Measurements from ENCODE around the gene LDLRAD2. TPM values are rescaled to one million over a fixed set of nuclear protein-coding genes. Genes with fewer than 3 reads are reported as not detected.

Gene LDLRAD2
- total and polyA plus RNA-seq, 10 of the 15 experiments (the other 5 are each of a cell fraction or from before 2014, with no cell fraction given) = 0.04 to 0.23 (median 0.11) TPM; not detected in 7

DNA sequence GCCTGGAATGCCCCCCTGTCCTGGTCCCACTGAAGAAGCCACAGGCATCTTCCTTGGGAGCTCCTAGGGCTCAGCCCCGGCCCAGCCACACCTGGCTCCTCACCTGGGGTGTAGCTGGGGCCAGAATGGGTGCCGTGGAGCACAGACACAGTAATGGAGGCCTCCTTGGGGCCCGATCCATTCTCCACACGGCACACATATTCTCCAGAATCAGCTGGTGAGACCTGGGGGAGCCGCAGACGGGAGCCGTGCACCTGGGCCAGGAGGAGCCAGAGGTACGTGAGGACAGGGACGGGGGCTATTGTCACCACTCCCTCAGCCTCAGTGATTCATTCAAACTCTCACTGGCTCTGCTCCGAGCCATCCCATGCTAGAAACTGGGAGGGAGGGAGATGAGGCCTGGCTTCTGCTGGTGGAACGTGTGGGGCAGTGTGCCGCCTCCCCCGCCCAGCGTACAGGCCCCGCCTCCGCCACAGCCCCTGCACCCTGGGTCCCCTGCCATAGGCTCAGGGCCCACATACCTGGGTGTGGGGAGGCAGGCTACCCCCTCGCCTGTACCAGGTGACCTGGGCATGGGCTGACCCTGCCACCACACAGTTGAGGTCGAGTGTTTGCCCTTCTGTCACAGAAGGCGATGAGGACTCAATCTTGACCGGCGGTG, 42.2 kb downstream of the LDLRAD2 start:
- H3K27ac ChIP-seq (ENCODE audit: control insufficient read depth, insufficient read depth) = no peak overlapping the region
- intact Hi-C loops (cut with micrococcal nuclease; ENCODE audit: unreplicated experiment) (no loop called here), in situ Hi-C loops (cut with MboI) (no loop called here)
- no peak overlapping the region for H3K9ac ChIP-seq (ENCODE audit: control insufficient read depth, insufficient read depth, low read length)
- no peaks in the 10 kb centered on the region for H3K9me3 ChIP-seq (replicated peaks; ENCODE audit: control insufficient read depth, insufficient read depth, low read length)
- H3K79me2 ChIP-seq (ENCODE audit: control insufficient read depth, insufficient read depth, low read length) = no peaks in the 10 kb centered on the region
- DNase-seq (ENCODE audit: low read depth, low spot score) (no peak), ATAC-seq (no peak), FAIRE-seq (no peak)
- WGBS (ENCODE audit: insufficient coverage, insufficient replicate concordance, low lambda C conversion rate, missing lambda C conversion rate) = 64% methylated on average over 21 of the region's 21 CpGs
- SMC1A ChIA-PET (ENCODE audit: uncharacterized antibody, unreplicated experiment) = interaction anchor here (1.4 kb wide), 1 partner anchor 17 kb away, joined by 4 read pairs; no protein-coding TSS in a partner anchor
- RAD21 ChIA-PET (ENCODE audit: unreplicated experiment) = no interaction called here
- H3K4me3 ChIP-seq = no peak overlapping the region
- CTCF ChIA-PET = no interaction called here
- BruUV-seq (replicated peaks) = no TSS peak
- H3K27me3 ChIP-seq (replicated peaks in 1 of 2; ENCODE audit: control insufficient read depth in 2 of 2, insufficient read depth in 2 of 2, low read length in 1 of 2) = no peaks in the 10 kb centered on the region
- H3K4me2 ChIP-seq (ENCODE audit: control insufficient read depth, insufficient read depth) = no peak overlapping the region
- no peaks in the 10 kb centered on the region for H4K20me1 ChIP-seq (ENCODE audit: control insufficient read depth, insufficient read depth)
- no peak overlapping the region for H2AFZ ChIP-seq (ENCODE audit: control insufficient read depth, low read depth, low read length)
- peaks cover 11% of the 10 kb centered on the region for H3K4me1 ChIP-seq (ENCODE audit: control insufficient read depth, insufficient read depth, low read length)
- TF ChIP-seq SREBF2 (IDR thresholded peaks at IDR 0.05; ENCODE audit: low read length) (no peak), HDGF (IDR thresholded peaks at IDR 0.05) (no peak), POU2F2 (IDR thresholded peaks at IDR 0.05; ENCODE audit: borderline replicate concordance, low read depth, low read length) (no peak)
- TF ChIP-seq, protein P1, sequence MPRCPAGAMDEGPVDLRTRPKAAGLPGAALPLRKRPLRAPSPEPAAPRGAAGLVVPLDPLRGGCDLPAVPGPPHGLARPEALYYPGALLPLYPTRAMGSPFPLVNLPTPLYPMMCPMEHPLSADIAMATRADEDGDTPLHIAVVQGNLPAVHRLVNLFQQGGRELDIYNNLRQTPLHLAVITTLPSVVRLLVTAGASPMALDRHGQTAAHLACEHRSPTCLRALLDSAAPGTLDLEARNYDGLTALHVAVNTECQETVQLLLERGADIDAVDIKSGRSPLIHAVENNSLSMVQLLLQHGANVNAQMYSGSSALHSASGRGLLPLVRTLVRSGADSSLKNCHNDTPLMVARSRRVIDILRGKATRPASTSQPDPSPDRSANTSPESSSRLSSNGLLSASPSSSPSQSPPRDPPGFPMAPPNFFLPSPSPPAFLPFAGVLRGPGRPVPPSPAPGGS (IDR thresholded peaks at IDR 0.05; ENCODE audit: borderline replicate concordance, insufficient read depth, low read depth, low read length, poor library complexity, severe bottlenecking) = no peak
- H3K36me3 ChIP-seq (ENCODE audit: control insufficient read depth in 2 of 2, insufficient read depth in 2 of 2, low read length in 1 of 2) = no peaks in the 10 kb centered on the region
- POLR2A ChIA-PET = interaction anchor here (0.7 kb wide), 1 partner anchor 72 kb away, joined by 3 read pairs; no protein-coding TSS in a partner anchor

DNA sequence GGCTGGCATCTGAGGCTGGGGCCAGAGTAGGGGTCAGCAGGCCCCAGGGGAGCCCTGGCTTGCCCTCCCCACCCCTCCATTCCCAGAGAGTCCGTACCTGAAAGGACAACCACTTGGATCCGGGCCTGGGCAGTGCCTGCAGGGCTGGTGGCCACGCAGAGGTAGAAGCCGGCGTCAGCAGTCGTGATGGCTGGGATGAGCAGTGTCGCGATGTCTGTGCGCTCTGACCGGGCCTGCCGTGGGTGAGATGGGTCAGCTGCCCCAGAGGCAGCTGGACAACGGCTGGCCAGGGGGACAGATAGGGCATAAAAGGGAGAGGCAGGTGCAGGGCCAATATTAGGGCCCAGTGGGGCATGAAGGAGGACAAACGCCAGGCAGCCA, 42.7 kb downstream of the LDLRAD2 start:
- Histone ChIP-seq H3K4me3 (no peak overlapping the region), H2AFZ (ENCODE audit: control insufficient read depth, low read depth, low read length) (no peak overlapping the region), H3K9me3 (replicated peaks; ENCODE audit: control insufficient read depth, insufficient read depth, low read length) (no peaks in the 10 kb centered on the region), H3K79me2 (ENCODE audit: control insufficient read depth, insufficient read depth, low read length) (no peaks in the 10 kb centered on the region), H3K36me3 (ENCODE audit: control insufficient read depth in 2 of 2, insufficient read depth in 2 of 2, low read length in 1 of 2) (no peaks in the 10 kb centered on the region), H3K27me3 (replicated peaks in 1 of 2; ENCODE audit: control insufficient read depth in 2 of 2, insufficient read depth in 2 of 2, low read length in 1 of 2) (no peaks in the 10 kb centered on the region), H3K9ac (ENCODE audit: control insufficient read depth, insufficient read depth, low read length) (no peak overlapping the region), H3K4me2 (ENCODE audit: control insufficient read depth, insufficient read depth) (no peak overlapping the region), H4K20me1 (ENCODE audit: control insufficient read depth, insufficient read depth) (no peaks in the 10 kb centered on the region), H3K27ac (ENCODE audit: control insufficient read depth, insufficient read depth) (no peak overlapping the region), H3K4me1 (ENCODE audit: control insufficient read depth, insufficient read depth, low read length) (peaks cover 11% of the 10 kb centered on the region)
- intact Hi-C loops (cut with micrococcal nuclease; ENCODE audit: unreplicated experiment) (no loop called here), in situ Hi-C loops (cut with MboI) (no loop called here)
- CTCF ChIA-PET = no interaction called here
- FAIRE-seq (no peak), ATAC-seq (no peak), DNase-seq (ENCODE audit: low read depth, low spot score) (no peak)
- WGBS (ENCODE audit: insufficient coverage, insufficient replicate concordance, low lambda C conversion rate, missing lambda C conversion rate) = 60% methylated on average over 13 of the region's 13 CpGs
- RAD21 ChIA-PET (ENCODE audit: unreplicated experiment) = no interaction called here
- no TSS peak for BruUV-seq (replicated peaks)
- TF ChIP-seq POLR2AphosphoS2 (IDR thresholded peaks at IDR 0.05; ENCODE audit: low read depth, low read length) (no peak), CHD2 (IDR thresholded peaks at IDR 0.05; ENCODE audit: borderline replicate concordance, low read depth, low read length) (no peak), MEF2A (IDR thresholded peaks at IDR 0.05; ENCODE audit: insufficient read depth, low read depth, low read length) (no peak), BCL11A (IDR thresholded peaks at IDR 0.05; ENCODE audit: low read depth, low read length) (no peak)
- TF ChIP-seq, protein P2, sequence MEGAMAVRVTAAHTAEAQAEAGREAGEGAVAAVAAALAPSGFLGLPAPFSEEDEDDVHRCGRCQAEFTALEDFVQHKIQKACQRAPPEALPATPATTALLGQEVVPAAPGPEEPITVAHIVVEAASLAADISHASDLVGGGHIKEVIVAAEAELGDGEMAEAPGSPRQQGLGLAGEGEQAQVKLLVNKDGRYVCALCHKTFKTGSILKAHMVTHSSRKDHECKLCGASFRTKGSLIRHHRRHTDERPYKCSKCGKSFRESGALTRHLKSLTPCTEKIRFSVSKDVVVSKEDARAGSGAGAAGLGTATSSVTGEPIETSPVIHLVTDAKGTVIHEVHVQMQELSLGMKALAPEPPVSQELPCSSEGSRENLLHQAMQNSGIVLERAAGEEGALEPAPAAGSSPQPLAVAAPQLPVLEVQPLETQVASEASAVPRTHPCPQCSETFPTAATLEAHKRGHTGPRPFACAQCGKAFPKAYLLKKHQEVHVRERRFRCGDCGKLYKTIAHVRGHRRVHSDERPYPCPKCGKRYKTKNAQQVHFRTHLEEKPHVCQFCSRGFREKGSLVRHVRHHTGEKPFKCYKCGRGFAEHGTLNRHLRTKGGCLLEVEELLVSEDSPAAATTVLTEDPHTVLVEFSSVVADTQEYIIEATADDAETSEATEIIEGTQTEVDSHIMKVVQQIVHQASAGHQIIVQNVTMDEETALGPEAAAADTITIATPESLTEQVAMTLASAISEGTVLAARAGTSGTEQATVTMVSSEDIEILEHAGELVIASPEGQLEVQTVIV (IDR thresholded peaks at IDR 0.05; ENCODE audit: borderline replicate concordance, partially characterized antibody) = no peak
- SMC1A ChIA-PET (ENCODE audit: uncharacterized antibody, unreplicated experiment) = interaction anchor here (1.4 kb wide), 1 partner anchor 17 kb away, joined by 4 read pairs; no protein-coding TSS in a partner anchor
- POLR2A ChIA-PET = no interaction called here

All from GM12878 (cell line).